Nucleus accumbens (tissue), 56 donors: ENCODE data around the gene ZBTB7A.

ENCODE experiments used
- DNase-seq, 56 donors: peaks; one replicate each; lab custom pipeline; 2025; lab: John Stamatoyannopoulos, UW

ZBTB7A gene

GRCh38 chr19:4057931-4058692 lies 8.6 kb downstream of the ZBTB7A start:
- peak in 16 of 56 donors; percentile 51 to 79 (median 68) for DNase-seq

- DNase-seq: no peak
Observed at GRCh38 chr19:4055209-4055552, 11.5 kb downstream of the ZBTB7A start.

GRCh38 chr19:4054441-4055208 lies 12.1 kb downstream of the ZBTB7A start:
- DNase-seq: no peak

GRCh38 chr19:4053423-4054324 lies 13.0 kb downstream of the ZBTB7A start:
- DNase-seq: no peak

- DNase-seq: no peak
Observed at GRCh38 chr19:4052993-4053422, 13.7 kb downstream of the ZBTB7A start.

GRCh38 chr19:4052114-4052992 lies 14.3 kb downstream of the ZBTB7A start:
- peak in 33 of 56 donors; percentile 4 to 82 (median 35) for DNase-seq

GRCh38 chr19:4051175-4052101 lies 15.3 kb downstream of the ZBTB7A start:
- no peak for DNase-seq

GRCh38 chr19:4049432-4049831 lies 17.3 kb downstream of the ZBTB7A start:
- DNase-seq: no peak

- no peak for DNase-seq
Observed at GRCh38 chr19:4046946-4047683, 19.6 kb downstream of the ZBTB7A start.

- no peak for DNase-seq
Observed at GRCh38 chr19:4046362-4046691, 20.4 kb downstream of the ZBTB7A start.

GRCh38 chr19:4045597-4046361 lies 20.9 kb downstream of the ZBTB7A start:
- no peak for DNase-seq

GRCh38 chr19:4044990-4045465 lies 21.7 kb downstream of the ZBTB7A start:
- DNase-seq: no peak

- DNase-seq: no peak
Observed at GRCh38 chr19:4043966-4044715, 22.6 kb downstream of the ZBTB7A start.

GRCh38 chr19:4043401-4043800 lies 23.3 kb downstream of the ZBTB7A start:
- no peak for DNase-seq

- no peak for DNase-seq
Observed at GRCh38 chr19:4042731-4043082, 24.0 kb downstream of the ZBTB7A start.

GRCh38 chr19:4042064-4042730 lies 24.5 kb downstream of the ZBTB7A start:
- no peak for DNase-seq
